B cell (primary cell): ENCODE results near the gene EPB41.

ENCODE experiments used
- EZH2 ChIP-seq: IDR thresholded peaks from 2 replicates; pipeline ENCODE4 v1.6.1; 2012; ENCODE audit warnings: borderline replicate concordance, low read depth, mild to moderate bottlenecking, moderate library complexity, low read length; ENCODE audit not compliant: insufficient read depth, poor library complexity, severe bottlenecking
- TF ChIP-seq, protein P1 (sequence below): fragments of 200-600 bp; IDR thresholded peaks from one replicate; pipeline ENCODE4 v1.8.0; 2022; ENCODE audit warnings: antibody characterized with exemption, mild to moderate bottlenecking

DNA sequence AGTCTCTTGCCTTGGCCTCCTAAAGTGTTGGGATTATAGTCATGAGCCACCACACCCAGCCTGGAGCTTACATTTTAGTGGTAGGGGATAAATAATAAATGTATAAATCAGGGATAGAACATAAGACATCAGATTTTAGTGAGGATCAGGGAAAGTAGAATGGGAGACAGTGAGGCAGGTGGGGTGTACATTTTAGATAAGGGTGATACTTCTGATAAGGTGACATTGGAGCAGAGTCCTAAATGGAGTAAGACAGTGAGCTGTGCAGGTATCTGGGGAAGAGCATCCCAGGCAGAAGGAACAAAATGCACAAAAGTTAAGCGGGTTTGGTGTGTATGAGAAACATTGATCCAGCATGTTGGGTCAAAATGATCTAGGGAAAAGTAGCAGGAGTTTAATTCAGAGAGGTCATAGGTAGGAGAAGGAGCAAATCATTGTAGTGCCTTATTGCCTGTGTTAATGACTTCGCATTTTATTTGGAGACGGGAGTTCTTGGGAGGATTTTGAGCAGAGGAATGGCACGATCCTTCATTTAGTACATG lies 11.1 kb downstream of the EPB41 start:
- TF ChIP-seq, protein P1, sequence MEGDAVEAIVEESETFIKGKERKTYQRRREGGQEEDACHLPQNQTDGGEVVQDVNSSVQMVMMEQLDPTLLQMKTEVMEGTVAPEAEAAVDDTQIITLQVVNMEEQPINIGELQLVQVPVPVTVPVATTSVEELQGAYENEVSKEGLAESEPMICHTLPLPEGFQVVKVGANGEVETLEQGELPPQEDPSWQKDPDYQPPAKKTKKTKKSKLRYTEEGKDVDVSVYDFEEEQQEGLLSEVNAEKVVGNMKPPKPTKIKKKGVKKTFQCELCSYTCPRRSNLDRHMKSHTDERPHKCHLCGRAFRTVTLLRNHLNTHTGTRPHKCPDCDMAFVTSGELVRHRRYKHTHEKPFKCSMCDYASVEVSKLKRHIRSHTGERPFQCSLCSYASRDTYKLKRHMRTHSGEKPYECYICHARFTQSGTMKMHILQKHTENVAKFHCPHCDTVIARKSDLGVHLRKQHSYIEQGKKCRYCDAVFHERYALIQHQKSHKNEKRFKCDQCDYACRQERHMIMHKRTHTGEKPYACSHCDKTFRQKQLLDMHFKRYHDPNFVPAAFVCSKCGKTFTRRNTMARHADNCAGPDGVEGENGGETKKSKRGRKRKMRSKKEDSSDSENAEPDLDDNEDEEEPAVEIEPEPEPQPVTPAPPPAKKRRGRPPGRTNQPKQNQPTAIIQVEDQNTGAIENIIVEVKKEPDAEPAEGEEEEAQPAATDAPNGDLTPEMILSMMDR: no peak
- TF ChIP-seq EZH2: no peak
